Left ventricle myocardium inferior (tissue), 1 donor: Measurements from ENCODE around the gene ADD2. TPM values are rescaled to one million over a fixed set of nuclear protein-coding genes. Genes with fewer than 3 reads are reported as not detected.

Source experiments
- DNase-seq: peaks from one replicate; pipeline ENCODE4 v3.0.0-alpha.2; 2020
- H3K27ac ChIP-seq: fragments of 200-600 bp; replicated peaks from 2 replicates; pipeline ENCODE4 v1.8.0; 2021
- H3K27me3 ChIP-seq: fragments of 200-600 bp; 2 replicates; pipeline ENCODE4 v1.8.0; 2021; ENCODE audit warnings: low read depth
- H3K36me3 ChIP-seq: fragments of 200-600 bp; 2 replicates; pipeline ENCODE4 v1.8.0; 2021
- H3K4me1 ChIP-seq: fragments of 200-600 bp; 2 replicates; pipeline ENCODE4 v1.8.0; 2021
- H3K4me3 ChIP-seq: fragments of 200-600 bp; 2 replicates; pipeline ENCODE4 v1.8.0; 2021; ENCODE audit warnings: mild to moderate bottlenecking, moderate library complexity
- H3K9me3 ChIP-seq: fragments of 200-600 bp; replicated peaks from 2 replicates; pipeline ENCODE4 v1.8.0; 2021
- intact Hi-C: fragments of 100-400 bp; cut with micrococcal nuclease; formaldehyde crosslinking; loops from one replicate; pipeline ENCODE4 v1.11.0; 2022
- total RNA-seq: library from RNA; stranded (reverse); fragmentation: NEBNext Ultra II Directional; extraction: Animal tissue kit (Norgen Biotek cat#: 25700); gene quantifications from one replicate; pipeline ENCODE4 v1.2.1, GENCODE V29; 2021
- TF ChIP-seq, protein P1 (sequence below): fragments of 200-600 bp; IDR thresholded peaks from 2 replicates; pipeline ENCODE4 v1.8.0; 2021; ENCODE audit warnings: antibody characterized with exemption, mild to moderate bottlenecking, borderline replicate concordance
- donor health status: DM: no; HTN: yes; CAD: no; lungs with severe emphysema.

ADD2 gene
- total RNA-seq, 1 donor from 2014 or later: 2.7 TPM

DNA sequence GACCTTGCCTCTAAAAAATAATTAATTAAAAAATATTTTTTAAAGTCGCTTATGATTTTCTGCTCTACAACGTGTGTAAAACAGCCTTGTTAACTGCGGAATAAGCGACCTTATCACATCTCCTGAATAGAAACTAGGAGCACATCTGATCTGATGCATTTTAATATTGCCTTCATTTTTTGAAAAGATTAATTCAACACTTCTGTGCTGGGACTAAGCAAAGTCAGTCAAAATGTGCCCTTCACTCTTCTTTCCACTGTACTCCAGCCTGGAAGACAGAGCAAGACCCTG, 39.8 kb upstream of the ADD2 start:
- Histone ChIP-seq H3K9me3 (no peaks in the 10 kb centered on the region), H3K27ac (no peak overlapping the region), H3K36me3 (no peaks in the 10 kb centered on the region), H3K4me3 (no peak overlapping the region), H3K4me1 (no peaks in the 10 kb centered on the region), H3K27me3 (peaks cover 32% of the 10 kb centered on the region)
- TF ChIP-seq, protein P1, sequence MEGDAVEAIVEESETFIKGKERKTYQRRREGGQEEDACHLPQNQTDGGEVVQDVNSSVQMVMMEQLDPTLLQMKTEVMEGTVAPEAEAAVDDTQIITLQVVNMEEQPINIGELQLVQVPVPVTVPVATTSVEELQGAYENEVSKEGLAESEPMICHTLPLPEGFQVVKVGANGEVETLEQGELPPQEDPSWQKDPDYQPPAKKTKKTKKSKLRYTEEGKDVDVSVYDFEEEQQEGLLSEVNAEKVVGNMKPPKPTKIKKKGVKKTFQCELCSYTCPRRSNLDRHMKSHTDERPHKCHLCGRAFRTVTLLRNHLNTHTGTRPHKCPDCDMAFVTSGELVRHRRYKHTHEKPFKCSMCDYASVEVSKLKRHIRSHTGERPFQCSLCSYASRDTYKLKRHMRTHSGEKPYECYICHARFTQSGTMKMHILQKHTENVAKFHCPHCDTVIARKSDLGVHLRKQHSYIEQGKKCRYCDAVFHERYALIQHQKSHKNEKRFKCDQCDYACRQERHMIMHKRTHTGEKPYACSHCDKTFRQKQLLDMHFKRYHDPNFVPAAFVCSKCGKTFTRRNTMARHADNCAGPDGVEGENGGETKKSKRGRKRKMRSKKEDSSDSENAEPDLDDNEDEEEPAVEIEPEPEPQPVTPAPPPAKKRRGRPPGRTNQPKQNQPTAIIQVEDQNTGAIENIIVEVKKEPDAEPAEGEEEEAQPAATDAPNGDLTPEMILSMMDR: no peak
- intact Hi-C loops: no loop called here
- DNase-seq: no peak

DNA sequence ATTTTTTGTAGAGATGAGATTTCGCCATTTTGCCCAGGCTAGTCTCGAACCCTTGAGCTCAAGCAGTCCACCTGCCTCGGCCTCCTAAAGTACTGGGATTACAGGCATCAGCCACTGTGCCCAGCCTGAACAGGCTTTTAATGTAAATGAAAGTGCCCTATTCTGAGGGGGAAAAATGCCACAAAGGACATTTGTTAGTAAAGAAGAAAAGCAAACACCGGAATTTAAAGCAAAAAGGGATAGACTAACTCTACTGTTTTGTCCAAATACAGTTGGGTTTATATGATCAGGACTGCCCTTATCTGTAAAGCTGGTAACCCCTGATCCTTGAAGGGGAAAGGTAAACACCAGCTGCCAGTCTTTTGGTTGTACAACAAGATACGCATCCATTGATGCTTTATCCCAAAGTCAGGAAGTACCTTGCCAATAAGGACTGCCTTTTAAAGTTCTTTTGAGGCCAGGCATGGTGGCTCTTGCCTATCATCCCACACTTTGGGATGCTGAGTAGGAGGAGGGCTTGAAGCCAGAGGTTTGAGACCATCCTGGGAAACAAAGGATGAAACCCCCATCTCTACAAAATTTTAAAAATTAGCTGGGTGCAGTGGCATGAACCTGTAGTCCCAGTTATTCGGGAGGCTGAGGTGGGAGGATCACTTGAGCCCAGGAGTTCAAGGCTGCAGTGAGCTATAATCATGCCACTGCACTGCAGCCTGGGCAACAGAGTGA, 39.3 kb upstream of the ADD2 start:
- H3K4me1 ChIP-seq: no peaks in the 10 kb centered on the region
- no peak for DNase-seq
- no peaks in the 10 kb centered on the region for H3K9me3 ChIP-seq
- TF ChIP-seq, protein P1: no peak
- peaks cover 32% of the 10 kb centered on the region for H3K27me3 ChIP-seq
- H3K4me3 ChIP-seq: no peak overlapping the region
- H3K36me3 ChIP-seq: no peaks in the 10 kb centered on the region
- intact Hi-C loops: no loop called here
- H3K27ac ChIP-seq: no peak overlapping the region

GRCh38 chr2:70806620-70807019, 38.6 kb upstream of the ADD2 start:
- intact Hi-C loops: no loop called here
- TF ChIP-seq, protein P1: no peak
- no peaks in the 10 kb centered on the region for H3K4me1 ChIP-seq
- no peak overlapping the region for H3K27ac ChIP-seq
- peaks cover 32% of the 10 kb centered on the region for H3K27me3 ChIP-seq
- no peak overlapping the region for H3K4me3 ChIP-seq
- H3K36me3 ChIP-seq: no peaks in the 10 kb centered on the region
- H3K9me3 ChIP-seq: no peaks in the 10 kb centered on the region
- DNase-seq: no peak

- H3K9me3 ChIP-seq: no peaks in the 10 kb centered on the region
- DNase-seq: no peak
- H3K27ac ChIP-seq: no peak overlapping the region
- H3K4me1 ChIP-seq: no peaks in the 10 kb centered on the region
- H3K4me3 ChIP-seq: no peak overlapping the region
- H3K36me3 ChIP-seq: no peaks in the 10 kb centered on the region
- intact Hi-C loops: no loop called here
- H3K27me3 ChIP-seq: peaks cover 32% of the 10 kb centered on the region
- TF ChIP-seq, protein P1: no peak
These were observed 38.0 kb upstream of the ADD2 start for GRCh38 chr2:70806013-70806412.

DNA sequence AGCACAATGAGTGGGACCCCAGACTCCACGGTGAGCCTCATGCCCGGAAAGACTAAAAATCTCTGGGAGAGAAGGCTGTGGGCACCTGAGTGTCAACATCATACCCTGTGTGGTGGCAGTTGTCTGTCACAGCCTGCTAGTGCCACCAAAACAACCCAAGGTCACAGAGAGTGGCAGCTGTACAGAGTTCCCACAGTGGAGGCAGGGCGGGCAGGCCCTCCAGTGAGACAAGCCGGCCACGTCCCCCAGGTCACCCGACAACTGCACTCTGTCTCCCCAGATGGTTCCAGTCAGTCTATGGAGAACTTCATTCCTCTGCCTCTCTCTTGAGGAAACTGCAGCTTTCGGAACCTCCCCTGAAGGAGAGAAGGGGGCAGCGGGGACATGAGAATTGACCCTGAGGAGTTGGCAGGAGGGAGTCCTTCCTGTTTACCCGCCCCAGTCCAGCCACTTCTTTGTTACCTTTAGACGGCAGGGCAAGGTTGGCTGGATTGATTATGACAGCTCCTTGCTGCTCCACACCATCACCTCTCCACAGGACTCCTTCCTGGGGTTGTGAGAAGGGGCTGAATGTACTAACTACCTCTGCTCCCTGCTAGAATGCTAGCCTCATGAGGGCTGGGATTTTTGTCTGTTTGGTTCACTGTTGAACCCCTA, 33.7 kb upstream of the ADD2 start:
- Histone ChIP-seq H3K36me3 (no peaks in the 10 kb centered on the region), H3K27me3 (peaks cover 37% of the 10 kb centered on the region), H3K27ac (no peak overlapping the region), H3K4me1 (no peaks in the 10 kb centered on the region), H3K9me3 (peaks cover 12% of the 10 kb centered on the region), H3K4me3 (no peak overlapping the region)
- TF ChIP-seq, protein P1: no peak
- intact Hi-C loops: no loop called here
- DNase-seq: no peak
